GM21529 (cell line): ENCODE measurements around the gene SUMF1.
"Not testable (repeated sequence)": the region's sequence is repeated elsewhere in the genome, so short reads cannot be mapped to it uniquely, and the experiment has no call there.

ENCODE experiments used
- ATAC-seq: cut with Tn5 transposase; IDR thresholded peaks from one replicate; pipeline ENCODE4 v1.9.1; 2021; ENCODE audit not compliant: unreplicated experiment

SUMF1 gene

DNA sequence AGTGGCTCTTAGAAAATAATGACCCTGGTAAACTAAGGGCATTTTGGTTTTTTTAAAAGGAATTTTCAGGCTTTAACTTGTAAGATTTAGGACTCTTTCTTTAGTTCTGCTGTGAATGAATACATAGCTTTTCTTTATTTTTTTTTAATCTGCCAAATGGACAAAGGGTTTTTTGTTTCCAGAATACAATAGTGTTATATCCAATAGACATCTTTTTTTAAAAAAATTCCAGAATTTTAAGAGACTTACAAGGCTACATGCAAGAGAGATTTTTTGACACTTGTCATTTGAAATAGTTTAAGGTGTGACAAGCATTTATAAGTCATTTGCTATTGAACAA, 125.8 kb downstream of the SUMF1 start:
- ATAC-seq, result no peak

DNA sequence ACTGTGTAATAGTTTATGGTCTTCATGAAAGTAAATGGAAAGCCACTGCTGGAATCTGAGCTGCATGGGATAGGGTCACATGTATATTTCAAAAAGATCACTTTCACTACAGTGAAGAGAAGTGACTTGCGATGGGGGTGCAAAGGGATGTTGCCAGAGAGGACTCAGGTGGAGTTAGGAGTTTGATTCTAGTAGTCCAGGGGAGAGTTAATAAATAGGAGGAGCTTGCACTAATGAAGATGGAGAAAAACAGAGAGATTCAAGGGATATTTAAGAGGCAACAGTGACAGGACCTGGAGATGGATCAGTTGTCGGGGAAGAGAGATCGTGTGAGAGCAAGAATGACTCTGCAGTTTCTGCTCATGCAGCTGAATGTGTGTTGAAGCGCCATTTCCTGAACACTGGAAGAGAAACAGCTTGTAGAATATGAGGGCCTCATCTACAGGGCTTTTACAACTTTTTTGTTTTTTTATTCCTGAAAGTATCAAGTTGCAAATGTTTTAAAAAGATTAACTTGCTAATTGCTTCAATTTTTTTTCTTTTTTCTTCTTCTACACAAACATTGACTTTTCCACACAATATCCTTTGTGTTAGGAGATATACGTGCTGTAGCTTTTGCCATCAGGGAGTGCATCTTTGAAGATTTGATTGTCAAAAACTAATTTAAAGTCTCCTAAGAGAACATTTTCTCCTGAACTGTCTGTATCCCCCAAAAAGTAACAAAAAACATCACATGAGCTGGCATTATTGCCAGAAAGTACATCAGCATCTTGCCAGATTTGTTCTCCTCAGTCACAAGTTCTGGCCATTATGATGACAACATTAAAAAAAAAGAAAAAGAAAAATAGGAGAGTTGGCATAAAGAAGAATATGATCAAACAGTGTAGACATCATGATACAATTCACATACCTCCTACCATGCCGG, 126.4 kb downstream of the SUMF1 start:
- no peak for ATAC-seq

DNA sequence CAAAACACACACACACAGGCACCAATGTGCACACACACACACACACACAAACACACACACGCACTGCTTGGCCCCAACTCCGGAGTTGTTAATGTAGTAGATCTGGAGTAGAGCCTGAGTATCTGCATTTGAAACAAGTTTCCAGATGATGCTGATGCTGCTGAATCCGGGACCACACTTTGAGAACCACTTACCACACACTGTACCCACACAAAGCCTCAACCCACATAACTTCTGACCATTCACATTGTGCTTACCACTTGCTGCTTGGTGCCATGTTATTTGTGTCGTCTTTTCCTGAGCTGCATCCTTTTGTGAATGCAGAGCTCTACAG, 127.0 kb downstream of the SUMF1 start:
- no peak for ATAC-seq

DNA sequence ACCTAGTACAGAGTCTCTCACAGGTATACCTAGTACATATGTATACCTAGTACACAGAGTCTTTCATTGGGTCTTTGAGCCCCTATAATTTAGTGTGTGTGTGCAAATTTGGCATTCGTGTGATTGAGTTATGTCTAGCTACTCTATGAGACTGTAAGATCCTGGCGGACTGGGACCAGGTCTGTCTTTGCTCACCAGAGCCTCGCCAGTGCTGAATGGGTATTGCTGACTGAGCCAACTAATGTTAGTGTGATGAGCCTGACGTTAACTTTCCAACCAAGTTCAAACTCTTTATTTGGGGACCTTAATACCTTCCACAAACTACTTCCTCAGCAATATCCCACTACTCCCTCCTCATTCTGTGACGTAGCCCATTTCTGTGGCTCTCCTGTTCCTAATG, 128.3 kb downstream of the SUMF1 start:
- ATAC-seq, result no peak

DNA sequence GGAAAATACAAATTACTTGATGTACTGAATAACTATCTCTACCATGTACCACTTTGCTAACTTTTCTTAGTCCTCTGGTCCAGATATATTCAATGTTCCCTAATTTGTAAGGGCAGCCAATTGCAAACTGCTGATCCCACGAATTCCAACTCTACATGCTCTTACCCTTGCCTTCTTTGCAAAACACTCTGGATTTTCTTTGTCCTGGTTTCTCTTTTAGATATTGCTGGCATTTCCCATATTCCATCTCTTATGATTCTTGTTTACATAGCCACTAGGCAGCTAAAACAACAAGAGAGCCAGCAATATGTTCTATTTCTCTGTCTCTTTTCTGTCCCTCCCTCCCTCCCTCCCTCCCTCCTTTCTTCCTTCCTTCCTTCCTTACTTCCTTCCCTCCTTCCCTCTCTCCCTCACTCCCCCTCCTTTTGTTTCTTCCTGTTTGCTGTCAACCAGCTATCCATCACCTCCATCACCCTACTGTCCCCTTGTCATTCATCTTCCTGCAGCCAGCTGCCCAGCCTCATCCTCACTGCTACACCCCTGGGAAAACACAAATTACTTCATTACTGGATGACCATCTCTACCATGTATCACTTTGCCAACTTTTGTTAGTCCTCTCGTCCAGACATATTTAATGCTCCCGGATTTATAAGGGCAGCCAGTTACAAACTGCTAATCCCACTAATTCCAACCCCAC, 130.1 kb downstream of the SUMF1 start:
- ATAC-seq, result no peak

DNA sequence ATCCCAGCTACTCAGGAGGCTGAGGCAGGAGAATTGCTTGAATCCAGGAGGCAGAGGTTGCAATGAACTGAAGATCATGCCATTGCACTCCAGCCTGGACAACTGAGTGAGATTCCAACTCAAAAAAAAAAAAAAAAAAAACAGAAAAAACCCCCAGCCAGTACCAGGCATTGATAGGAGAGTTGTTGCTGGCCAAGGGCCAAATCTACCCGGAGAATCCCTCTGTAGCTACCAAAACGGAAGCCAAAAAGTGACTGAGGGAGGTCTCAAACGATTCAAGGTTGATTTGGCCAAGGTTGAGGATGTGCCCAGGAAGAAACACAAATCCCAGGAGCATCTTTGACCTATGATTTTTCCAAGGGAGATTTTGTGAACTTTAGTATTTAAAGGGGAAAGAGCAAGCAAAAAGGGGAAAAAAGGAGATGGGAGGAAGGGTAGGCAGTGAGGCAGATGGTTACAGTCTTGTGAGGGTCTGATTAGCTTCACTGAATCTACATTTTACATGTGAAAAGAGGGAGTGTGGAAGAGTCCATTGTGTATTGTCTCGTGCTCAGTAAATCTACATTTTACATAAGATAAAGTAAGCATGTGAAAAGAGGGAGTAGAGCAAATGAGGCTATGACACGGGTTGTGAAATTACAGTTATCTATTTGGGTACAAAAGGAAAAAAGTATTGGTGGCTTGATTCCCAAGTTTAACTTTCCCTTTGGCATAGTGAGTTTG, 131.1 kb downstream of the SUMF1 start:
- no peak for ATAC-seq

DNA sequence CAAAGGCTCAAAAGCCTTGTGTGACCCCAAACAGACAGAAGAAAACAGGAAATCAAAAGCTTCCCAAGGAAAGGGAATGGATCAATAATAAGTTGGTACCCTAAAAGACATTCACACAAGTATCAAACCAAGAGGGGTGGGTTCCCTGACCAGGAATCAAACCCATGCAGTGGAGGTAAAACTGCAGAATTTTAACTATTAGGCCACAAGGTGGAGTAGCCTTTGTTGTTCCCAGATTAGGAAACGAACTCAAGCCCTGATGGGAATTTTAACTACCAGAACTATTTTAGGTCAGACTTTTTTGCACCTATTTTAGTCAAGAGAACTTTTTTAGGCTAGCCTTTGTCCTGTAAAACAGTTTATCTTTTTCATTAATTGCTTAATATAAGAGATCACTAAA, 132.5 kb downstream of the SUMF1 start:
- ATAC-seq, result no peak

DNA sequence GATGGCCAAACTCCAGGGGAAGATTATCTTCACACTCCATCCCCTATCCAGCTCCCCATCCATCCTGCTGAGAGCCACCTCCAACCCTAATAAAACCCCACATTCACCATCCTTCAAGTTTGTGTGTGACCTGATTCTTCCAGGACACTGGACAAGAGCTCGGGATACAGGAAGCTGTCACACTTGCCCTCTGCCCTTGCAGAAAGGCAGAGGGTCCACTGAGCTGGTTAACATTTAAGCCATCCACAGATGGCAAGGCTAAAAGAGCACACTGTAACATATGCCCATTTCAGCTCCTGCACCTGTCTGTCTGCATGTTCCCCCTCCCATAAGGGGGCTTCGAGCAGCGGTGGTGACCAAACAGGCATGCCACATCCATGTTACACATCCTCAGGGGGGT, 134.1 kb downstream of the SUMF1 start:
- ATAC-seq, result no peak

DNA sequence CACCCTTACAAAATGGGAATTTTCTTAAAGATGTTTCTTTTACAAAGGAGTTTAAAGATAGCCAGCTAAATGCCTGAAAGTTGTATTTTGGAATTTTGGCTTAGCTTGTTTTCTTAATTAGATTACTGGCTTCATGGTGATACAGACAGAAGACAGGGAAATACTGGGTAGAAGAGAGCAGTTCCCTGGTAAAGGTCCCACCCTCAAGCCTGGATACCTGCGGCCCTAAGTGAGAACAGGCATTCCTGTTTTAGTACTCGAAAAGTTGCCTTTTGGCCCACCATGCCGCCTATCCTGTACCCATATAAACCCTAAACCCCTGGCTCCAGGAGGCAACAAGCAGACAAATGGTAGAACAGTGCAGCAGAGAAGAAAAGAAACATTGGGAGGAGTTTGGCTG, 134.5 kb downstream of the SUMF1 start:
- no peak for ATAC-seq

DNA sequence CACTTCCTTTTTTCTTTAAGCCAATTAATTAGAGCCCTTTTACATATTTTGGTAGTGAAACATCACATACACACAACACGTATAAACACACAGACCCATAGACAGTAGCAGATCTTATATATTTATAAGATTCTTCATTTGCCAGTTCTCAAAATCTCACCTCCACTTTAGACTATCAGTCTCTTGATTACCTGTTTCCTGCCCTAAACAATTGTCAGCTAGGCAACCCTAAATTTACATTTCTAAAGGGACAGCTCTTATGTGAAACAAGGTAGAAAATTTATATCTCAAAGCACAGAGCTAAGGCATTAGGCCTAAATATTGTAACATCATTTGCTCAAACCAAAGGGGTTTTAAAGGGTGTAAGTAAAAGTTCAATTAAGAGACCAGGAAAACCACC, 135.0 kb downstream of the SUMF1 start:
- ATAC-seq, result no peak

DNA sequence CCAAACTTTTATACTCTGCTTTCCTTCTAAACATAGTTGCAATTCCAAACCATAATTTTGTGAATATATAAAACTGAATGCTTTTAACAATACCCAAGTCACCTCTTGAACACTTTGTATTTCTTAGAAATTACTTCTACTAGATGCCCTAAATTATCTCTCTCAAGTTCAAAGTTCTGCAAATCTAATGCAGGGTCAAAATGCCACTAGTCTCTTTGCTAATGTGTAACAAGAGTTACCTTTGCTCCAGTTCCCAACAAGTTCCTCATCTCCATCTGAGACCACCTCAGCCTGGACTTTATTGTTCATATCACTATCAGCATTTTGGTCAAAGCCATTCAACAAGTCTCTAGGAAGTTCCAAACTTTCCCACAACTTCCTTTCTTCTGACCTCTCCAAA, 137.3 kb downstream of the SUMF1 start:
- not testable (repeated sequence) for ATAC-seq

DNA sequence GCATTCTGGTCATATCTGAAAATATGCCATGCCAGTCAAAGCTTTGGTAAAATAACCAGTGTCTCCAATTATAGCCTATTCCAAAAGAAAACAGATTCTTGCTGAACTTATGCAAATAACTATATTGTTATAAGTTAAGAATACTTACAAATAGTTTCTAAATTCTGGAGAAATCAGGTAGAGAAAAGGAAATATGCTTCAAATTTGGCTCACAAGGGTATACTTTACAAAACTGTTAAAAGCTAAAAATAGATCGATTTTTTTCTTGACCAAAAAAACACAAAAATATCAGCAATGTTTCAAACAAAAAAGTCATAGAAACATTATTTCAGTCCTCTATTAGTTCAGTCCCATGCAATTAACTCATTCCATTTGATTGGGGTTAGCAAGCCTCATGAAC, 140.2 kb downstream of the SUMF1 start:
- no peak for ATAC-seq

DNA sequence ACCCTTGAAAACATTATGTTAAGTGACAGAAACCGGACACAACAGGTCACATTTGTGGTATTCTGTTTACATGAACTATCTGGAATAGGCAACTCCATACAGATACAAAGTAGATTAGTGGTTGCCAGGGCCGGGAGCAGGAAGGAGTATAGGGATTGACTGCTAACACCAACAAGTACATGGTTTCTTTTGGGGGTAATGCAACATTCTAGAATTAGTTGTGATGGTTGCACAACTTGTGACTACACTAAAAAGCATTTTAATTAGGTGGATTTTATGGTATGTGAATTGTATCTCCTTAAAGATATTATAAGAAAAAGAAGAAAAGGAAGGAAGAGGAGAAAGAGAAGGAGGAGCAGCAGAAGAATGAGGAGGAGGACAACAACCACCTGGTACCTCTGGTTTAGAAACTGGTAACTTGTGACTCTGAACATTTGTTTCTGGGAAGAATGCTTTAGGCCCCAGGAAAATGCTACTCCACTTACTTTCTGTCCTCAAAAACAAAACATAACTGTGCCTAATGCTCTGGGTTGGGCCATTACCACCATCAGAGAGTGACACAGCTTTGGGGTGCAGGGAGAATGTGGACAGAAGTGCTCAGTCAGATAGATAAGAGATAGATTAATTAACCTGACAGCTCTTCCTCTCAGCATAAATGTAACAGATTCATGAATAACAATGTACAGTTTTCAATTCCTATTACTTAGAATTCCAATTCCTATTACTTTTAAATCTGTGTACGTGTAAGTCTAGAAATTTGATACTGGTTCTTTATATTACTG, 143.6 kb downstream of the SUMF1 start:
- no peak for ATAC-seq

DNA sequence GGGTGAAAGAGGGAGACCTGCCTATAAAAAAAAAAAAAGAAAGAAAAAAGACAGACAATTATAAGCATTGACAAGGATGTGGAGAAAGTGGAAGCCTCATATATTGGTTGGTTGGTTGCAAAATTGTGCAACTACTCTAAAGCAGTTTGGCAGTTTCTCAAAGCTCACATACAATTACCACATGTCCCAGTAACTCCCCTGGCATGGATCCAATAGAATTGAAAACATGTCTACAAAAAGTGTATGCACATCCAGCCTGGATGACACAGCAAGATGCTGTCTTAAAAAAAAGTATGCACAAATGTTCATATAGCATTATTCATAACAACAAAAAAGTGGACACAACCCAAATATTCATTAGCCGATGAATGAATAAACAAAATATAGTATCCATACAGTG, 144.4 kb downstream of the SUMF1 start:
- ATAC-seq, result no peak

DNA sequence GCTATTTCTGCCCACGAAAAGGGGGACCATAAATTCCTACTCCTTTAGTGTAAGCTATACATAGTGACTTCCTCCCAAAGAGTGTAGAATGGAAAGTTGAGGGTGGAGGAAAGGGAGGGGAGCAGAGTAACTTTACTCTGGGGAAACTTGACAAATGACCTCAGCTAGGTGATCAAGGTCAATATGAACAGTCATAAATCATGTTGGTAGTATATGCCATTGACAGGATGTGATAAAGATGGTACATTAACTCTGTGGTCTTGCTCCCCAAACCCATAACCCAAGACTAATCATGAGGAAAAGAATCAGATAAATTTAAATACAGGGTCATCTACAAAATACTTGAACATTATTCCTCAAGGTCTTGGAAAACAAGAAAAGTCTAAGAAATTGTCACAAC, 145.3 kb downstream of the SUMF1 start:
- no peak for ATAC-seq

DNA sequence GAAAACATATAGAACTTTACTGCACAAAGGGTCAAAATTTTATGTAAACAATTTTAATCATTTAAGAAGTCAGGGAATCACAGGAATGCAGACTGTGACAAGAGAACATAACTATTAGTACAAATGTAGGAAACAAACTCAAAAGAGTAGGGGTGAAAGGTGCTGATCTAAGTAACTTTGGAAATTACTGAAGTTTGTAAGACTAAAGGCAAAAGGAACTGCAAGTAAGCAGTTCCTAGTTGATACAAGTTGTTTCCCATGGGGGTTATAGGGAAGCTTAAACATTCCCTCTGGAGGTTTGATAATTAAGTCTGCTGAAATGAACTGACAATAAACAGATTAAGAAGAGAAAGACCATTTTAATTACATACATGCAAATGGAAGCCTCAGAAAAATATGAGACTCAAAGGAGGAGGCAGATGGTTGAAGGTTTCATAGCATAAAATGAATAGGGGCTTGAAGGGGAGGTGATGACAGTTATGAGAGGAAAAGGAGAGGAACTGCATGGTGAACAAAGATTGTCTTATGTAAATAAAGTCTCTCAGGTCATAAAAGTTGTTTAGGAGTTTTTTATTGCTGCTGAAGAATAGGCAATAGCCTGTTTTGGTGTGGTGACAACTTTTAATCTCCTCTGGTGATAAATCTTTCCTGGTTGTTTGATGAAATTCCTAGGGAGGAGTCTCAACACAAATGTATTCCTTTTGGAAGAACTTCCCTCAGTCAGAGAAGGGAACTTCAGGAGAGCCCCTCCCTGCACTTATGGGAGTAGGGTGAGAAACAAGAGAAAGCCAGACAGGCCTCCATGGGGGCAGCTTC, 146.8 kb downstream of the SUMF1 start:
- no peak for ATAC-seq

DNA sequence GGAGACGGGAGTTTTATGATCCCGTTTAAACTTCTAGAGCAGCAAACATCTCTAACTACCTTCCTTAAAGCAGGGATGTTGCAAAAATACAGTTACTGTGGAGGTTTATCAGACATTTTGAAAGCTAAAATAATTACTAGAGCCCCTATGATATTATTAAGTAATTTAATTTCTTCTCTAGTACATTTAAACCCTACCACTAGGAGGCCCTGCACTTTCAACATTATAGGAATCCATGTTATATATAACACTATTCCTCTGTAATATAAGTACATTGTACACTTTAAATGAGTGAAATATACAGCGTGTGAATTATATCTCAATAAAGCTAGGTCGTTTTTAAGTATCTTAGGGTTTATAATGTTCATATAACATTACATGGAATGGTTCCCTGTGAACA, 152.4 kb downstream of the SUMF1 start:
- ATAC-seq, result no peak

DNA sequence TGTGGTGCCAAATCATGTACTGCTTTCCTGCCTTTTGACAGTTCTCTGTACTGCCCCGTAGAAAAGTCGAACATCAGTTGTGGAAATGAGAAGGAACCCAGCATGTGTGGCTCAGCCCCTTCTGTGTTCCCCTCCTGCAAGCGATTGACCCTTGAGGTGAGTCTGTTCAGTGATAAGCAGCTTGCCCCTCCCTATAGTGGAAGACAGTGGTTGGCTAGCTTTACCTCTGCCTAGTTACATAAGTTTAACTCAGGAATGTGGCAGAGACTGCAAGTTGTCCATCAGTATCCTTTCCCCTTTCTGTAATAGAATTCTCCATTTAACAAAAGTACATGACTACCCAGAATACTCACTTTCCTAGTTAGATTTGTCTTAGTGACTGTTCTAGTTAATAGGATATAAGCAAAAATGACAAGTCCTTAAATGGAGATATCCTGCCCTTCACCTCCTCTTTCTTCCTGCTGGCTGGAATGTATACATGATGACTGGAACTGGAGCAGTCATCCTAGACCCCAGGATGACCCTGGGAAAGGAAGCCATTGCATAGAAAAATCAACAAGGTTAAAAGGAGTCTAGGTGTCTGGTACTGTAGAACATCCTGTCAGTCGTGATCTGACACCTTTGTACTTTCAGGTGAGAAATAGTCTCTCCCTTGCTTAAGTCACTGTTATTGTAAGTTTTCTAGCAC, 153.3 kb downstream of the SUMF1 start:
- no peak for ATAC-seq

DNA sequence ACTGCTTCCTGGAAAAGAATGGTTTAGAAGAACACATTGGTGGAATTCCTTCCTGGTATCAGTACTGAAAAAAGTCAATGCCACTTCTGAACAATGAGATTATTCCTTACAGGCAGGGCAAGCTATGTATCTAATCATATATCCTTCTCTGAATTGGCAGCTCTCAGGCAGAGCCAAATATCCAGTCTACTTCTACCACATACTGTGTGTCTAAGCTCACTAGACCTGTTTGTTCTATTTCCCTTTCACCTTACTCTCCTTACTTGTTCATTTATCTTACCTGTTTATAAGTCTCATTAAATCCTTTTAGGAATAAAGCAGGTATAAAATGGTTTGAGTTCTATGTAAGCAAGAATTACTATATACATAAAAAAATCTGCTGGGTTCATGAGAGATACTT, 155.6 kb downstream of the SUMF1 start:
- ATAC-seq, result no peak
